NCI-H2029 (cell line): ENCODE results near the gene RNF2.

Source experiments
- DNase-seq: peaks from one replicate; lab custom pipeline; 2025; lab: John Stamatoyannopoulos, UW

The RNF2 gene

GRCh38 chr1:185096531-185096930 lies 51.2 kb downstream of the RNF2 start:
- no peak for DNase-seq

GRCh38 chr1:185104083-185104482 lies 58.7 kb downstream of the RNF2 start:
- no peak for DNase-seq

DNA sequence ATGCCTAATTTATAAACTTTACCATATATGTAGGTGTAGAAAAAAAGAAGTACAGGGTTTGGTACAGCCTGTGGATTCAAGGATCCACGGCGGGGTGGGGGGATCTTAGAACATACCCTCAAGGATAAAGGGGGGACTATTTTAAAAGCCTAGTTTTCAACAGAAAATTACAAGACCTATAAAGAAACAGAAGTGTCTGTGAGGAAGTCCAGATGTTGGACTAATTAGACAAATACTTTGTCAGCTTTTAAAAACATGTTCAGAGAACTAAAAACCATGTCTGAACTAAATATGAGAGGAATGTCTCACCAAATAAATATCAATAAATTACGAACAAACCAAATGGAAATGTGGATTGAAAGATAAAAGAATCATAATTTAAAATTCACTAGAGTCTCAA lies 59.8 kb downstream of the RNF2 start:
- no peak for DNase-seq

DNA sequence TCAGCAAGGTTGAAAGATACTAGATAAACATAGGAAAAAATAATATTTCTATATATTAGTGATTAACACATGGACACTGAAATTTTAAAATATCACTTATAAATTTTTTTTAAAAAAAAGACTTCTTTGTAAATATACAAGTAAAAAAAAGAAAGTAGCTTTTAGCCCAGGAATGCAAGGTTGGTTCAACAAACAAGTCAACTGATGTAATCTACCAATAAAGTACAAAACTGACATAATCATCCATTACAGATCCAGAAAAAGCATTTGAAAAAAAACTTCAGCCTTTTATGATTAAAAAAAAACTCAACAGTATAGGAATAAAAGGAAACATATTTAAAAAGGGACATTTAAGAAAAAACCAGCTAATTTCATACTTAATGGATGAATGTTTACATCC lies 63.0 kb downstream of the RNF2 start:
- DNase-seq, result no peak

DNA sequence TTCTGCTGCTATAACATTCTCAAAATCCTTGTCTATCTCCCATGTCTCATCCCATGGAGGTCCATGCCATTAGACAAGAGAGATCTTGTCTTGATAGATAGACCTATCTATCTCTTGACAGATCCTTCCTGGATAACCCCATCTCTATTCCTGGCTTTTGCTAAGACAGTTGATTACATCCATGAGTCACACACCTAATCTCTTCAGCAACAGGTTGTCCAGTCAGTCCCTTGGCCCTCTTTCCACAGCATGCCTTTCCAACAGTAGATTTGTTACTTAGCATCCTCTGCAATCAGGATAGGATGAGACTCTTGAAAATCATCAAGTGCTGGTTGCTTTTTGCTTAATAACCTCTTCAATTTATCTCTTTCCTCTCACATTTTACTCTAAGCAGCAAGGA lies 64.8 kb downstream of the RNF2 start:
- no peak for DNase-seq

DNA sequence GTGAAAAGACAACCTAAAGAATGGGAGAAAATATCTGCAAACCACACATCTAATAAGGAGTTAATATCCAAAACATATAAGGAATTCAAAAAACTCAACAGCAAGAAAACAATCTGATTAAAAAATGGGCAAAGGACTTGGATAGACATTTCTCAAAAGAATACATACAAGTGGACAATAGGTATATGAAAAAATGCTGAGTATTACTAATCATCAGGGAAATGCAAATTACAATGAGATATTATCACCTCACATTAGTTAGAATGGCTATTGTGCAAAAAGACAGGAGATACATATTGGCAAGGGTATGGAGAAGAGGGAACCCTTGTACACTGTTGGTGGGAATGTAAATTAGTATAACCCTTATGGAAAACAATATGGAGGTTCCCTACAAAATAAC lies 66.5 kb downstream of the RNF2 start:
- DNase-seq, result no peak

DNA sequence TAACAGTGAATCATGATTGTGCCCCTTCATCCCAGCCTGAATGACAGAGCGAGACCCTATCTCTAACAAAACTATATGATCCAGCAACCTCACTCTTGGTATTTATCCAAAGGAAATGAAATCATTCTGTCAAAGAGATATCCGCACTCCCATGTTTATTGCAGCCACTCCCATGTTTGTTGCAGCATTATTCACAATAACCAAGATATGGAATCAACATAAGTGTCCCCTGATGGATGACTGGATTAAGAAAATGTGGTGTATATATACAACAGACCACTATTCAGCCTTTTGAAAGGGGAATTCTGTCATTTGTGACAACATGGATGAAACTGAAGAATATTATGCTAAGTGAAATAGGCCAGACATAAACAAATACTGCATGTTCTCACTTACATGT lies 67.0 kb downstream of the RNF2 start:
- DNase-seq, result no peak

GRCh38 chr1:185129708-185130107 lies 84.3 kb downstream of the RNF2 start:
- DNase-seq, result no peak

DNA sequence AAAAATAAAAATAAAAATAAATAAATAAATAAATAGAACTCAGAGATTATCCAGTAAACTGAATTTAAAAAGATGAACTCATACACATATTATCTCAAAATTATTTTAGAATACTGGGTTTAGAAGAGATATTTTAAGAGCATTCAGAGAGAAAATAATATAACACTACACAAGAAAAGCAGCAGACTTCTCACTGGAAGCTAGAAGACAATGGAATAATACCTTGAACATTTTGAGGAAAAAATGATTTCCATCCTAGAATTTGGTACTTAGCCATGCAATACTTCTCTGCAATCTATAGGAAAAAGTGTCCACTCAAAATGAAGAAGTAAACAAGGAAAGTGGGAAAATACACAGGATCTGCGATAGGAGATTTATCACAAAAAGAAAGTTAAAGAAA lies 87.2 kb downstream of the RNF2 start:
- no peak for DNase-seq

DNA sequence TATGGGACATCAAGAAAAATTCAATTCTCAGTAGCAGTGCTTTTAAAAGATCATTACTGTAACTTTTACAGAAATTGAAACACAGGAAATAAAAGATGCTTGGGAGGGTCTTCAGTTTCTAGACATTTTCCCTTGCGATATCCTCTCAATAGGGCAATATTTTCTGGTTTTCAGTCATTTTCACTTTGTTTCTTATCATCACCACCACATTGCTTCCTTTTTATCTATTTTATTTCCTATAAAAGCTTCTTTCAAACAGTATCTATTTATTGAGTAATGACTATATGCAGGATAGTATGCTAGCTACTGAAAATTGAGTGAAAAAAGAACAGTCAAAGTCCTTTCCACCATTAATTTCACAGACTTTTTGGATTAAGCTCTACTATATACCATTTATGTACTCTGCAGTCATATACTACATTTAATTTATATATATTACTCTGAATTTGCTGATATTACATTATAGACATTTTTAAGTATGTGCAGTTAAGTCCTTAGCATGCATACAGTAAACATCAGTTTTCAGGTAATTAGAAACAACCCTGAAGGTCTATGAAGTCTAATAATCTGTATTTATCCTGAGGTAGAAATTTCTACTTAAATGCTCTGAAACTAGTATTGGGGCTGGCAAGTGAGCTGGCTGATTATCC lies 92.7 kb downstream of the RNF2 start:
- no peak for DNase-seq

- no peak for DNase-seq
These were observed 93.9 kb downstream of the RNF2 start for GRCh38 chr1:185139246-185139645.

DNA sequence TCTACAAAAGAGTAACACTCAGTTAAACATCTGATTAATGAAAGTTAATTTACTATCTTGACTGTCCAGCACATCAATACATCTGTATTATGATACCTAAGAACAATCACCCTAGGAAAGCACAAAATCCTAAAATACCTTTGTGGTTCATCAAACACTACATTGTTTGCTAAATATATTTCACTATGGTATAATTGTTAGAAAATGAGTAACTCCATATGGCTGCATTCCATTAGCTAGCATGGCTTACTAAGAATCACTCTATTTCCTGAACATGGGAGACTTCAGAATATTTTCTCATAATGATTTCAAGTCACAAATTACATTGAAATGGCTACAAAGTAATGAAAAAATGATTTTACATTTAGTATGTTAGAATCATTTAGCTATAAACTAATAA lies 98.9 kb downstream of the RNF2 start:
- DNase-seq, result no peak

DNA sequence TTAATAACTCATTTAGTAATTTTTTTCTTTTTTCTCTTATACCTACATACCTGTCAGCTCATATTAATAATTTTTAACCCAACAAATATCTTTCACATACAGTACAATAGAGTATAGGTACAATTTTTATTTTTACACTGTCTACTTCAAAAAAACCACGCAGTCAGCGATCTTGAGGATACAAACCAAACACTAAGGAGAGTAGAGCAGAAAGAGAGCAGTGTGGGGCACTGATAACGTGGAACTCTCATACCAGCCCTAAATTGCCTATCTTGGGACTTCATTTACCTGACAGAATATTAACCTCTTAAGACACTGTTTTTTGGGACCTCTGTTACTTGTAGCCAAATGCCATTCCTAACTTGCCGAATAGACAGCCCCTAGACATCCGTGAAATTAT lies 105.9 kb downstream of the RNF2 start:
- no peak for DNase-seq
